HG03571 (cell line): ENCODE results near the gene SLC29A3.

Source experiments
- ATAC-seq: cut with Tn5 transposase; IDR thresholded peaks from one replicate; pipeline ENCODE4 v1.9.1; 2021; ENCODE audit not compliant: unreplicated experiment

SLC29A3 gene

DNA sequence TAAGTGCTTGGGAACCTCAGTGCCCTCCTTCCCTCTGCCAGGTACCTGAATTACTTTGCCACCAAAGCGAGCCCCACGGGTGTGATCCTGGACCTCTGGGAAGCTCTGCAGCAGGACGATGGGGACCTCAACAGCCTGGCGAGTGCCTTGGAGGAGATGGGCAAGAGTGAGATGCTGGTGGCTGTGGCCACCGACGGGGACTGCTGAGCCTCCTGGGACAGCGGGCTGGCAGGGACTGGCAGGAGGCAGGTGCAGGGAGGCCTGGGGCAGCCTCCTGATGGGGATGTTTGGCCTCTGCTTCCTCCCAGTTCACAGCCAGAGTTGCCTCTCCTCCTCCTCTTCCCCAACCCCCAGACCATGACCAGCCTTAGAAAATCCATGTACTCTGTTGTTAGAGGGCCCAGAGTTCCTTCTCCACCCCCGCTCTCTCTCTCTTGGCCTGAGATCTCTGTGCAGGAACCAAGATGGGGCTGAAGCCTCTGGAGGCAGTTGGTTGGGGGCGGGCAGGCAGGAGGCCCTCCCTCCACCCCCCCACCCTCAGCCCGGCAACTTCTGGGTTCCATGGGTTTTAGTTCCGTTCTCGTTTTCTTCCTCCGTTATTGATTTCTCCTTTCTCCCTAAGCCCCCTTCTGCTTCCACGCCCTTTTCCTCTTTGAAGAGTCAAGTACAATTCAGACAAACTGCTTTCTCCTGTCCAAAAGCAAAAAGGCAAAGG, 19.8 kb upstream of the SLC29A3 start:
- ATAC-seq: no peak

DNA sequence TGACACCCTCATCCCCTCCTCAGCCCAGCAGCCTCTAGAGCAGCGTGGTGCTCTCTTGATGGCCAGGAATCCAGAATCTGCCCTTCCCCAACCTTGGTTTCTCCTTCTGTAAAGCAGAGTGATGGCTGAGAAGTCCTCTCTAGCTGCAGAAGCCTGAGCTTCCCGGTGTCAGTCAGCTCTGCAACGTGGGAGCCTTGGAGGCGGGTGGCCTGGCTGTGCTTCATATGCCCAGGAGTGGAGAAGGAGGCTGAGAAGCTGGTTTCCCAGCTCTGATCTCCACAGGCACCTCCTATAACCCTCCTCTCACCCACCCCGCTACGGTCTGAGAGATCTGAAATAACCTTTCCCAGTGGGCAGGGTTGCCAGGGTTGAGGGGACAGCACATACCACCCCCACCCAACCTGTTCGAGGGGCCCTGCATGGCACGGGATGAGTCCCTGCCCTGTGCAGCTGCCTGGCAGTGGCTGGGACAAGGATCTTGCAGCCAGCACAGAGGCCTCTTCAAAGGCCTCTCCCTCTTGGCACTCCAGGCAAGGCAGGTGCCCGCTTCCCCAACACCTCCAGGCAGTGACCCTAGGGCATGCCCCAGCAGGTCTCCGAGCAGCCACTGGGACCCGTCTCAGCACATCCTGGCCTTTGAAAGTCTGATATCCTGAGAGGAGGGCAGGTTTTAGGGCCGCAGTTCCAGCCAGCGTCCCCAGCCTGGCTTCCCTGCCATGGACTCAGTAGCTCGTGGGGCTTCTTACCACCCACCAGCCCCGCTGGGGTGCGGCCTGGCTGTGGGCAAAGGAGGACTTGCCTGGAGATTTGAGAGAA, 18.3 kb upstream of the SLC29A3 start:
- ATAC-seq: no peak

DNA sequence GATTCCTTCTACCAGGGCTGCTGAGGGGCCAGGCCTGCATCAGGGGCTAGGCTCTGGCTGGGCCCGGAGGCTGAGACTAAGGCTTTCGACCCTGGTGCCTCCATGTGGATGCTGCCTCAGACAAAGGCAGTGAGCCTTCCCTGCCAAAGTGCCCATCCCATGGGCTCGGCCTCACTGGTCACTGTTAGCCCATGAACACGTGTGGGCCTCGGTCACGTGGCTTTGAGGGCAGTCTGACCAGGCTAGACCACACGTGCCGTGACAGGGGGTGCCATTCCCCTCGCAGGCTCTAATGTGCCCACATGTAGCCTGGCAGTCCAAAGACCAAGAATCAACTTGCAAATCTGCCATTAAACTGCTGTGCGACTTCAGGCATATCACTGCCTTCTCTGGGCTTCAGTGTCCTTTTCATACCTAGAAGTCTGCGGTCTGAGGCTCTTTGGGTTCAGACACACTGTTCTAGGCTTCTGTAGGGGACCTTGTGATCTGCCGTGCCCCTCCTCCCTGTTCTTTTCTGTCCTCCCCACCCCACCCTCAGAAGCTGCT, 17.6 kb upstream of the SLC29A3 start:
- ATAC-seq: no peak

DNA sequence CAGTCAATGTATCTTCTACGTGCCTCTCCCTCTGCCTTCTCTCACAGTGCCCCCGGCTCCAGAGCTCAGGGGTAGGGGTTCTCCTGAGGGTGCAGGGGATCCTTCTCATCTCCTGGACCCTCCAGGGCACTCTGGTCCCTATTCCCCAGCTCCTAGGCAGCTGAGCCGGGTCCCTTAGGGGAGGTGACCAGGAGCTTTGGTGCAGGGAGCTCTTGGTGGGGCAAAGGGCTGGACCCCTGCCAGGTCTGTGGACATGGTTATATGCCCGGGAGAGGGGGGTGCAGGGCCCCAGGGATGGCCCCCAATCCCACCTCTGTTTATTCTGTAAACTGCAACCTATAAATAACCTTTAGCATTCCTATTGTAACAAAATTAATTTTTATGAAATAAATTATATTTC, 16.6 kb upstream of the SLC29A3 start:
- no peak for ATAC-seq

DNA sequence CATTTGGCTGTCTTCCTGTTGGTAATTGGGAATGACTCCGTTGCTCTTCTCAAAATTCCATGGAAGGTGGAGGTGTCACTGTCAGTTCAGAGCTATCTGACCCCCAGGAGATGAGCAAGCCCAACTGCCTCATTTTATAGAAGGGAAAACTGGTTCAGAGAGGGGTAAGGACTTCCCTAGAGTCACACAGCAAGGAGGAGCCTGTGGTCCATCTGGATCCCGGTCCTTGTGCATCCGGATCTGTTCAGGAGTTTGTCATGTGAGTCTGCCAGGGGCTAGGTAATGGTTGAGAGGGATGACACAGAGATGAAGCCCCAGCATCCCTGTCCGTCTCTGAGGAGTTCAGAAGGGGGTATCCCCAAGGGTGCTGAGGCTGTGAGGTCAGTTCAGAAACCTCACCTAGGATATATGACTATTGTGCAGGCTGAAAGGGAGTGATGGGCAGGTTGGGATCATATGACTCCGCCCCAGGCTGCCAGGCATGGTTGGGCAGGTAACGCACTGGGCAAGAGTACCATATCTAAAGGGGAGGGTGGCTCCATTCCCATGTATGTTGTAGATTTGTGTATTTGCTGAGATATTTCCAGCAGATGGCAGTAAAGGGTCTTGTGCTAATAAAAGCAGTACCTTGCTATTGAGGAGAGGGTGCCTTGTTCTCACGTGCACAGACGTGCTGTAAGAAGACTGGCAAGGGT, 16.0 kb upstream of the SLC29A3 start:
- no peak for ATAC-seq

DNA sequence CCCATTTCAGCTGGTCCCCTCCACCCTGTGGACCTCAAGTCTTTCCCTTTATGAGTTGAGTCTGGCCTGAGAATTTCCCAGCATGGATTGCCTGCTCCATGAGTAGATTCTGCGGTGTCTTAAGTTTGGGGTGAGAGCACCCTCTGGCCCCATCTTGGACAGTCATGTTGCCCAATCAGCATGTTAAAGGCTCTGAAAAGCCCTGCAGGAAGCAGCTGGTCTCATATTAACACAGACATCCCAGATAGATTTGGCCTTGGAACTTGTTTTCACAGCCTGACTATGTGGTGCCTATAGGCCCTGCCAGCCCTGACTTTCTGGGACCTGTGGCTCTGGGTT, 15.5 kb upstream of the SLC29A3 start:
- no peak for ATAC-seq

DNA sequence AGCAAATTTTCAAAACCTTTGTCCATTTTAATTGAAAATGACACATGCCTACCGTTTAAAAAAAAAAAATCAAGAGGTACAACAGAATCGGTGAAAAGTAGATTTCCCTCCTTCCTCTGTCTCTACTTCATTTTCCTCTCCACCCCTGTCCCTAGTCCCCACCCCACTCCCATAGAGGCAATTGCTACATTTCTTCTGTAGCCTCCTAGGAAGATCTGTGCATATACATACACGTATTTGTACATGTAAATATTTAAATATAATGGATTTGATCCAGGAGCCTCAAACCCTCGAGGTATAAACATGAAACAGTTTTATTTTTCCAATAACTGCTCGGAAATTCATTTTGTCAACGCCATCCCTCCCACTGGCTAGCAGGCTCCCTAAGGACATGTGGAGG, 14.1 kb upstream of the SLC29A3 start:
- ATAC-seq: no peak

DNA sequence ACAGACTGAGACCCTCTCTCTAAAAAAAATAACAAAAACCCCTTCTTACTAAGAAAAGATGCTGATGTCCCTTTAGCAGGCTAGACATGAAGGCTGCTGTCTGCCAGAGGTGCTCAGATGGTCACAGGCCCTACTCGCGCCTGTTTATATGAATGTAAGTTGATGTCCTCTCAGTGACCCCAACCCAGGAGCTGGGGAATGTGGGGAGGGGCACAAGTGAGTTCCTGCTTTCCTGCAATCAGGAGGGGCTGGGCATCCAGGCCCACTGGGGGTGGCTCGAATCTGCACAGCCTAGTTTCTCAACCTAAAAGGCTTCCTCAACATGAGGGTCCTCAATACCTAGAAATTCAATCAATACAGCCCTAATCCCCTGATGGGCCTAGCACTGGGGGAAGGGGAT, 12.1 kb upstream of the SLC29A3 start:
- no peak for ATAC-seq

DNA sequence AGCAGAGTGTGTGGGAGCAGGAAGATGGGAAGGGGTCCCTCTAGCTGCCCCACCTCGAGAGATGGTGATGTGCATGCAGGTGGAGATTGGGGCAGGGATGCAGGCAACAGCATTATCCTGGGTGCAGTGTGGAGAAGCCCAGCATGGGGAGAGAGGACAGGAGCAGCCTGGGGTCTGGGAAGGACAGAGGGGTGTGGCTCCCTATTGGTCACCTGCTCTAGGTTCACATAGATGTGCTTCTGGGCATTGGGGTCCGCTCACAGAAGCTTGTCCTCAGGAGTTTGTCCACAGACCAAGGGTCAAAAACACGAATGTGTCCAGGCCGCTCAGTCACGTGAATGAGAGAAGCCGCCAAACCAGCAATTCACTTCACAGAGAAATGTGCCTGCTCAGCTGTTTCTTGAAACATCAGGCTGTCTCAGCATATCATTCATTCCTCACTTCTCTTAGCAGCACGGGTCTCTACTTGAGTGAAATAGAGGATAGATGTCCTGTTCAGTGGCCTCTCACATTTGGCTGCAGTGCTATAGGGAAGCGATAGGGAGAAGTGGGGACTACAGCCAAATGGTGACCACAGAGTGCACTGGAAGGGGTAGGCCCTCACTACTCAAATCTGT, 11.5 kb upstream of the SLC29A3 start:
- no peak for ATAC-seq

DNA sequence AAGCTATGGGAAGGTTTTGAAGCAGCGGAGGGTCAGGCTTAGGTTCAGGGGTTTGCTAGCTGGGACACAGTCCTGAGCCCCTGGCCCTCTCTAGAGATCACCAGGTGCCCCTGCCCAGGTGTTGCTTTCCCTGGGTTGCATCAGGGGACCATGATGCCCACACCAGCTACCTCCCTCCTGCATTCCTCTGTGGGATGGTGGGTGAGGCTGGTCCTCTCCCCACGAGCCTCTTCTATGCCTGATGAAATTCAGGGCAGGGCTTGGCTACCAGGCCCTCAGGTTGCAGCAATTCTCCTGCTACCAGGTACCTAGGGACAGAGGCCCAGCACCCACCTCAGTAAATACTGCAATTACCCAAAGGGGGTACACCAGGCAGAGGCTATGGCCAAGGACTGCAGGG, 10.8 kb upstream of the SLC29A3 start:
- no peak for ATAC-seq

DNA sequence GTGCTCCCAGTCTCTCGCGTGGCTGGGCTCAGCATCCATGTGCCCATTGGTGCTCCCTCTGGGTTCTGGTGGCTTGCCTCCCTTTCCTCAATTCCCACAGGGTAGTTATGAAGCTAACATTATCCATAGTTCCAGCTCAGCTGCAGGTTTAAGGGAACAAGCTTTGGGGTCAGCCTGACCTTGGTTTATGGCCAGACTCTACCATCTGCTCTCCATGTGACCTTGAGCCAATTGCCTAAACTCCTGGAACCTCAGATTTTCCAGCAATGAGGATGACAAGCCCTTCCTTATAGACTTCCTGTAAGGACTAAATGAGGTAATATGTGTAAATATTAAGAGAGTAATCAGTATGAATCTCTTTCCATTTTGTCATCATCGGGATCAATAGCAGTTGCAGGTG, 10.1 kb upstream of the SLC29A3 start:
- no peak for ATAC-seq

DNA sequence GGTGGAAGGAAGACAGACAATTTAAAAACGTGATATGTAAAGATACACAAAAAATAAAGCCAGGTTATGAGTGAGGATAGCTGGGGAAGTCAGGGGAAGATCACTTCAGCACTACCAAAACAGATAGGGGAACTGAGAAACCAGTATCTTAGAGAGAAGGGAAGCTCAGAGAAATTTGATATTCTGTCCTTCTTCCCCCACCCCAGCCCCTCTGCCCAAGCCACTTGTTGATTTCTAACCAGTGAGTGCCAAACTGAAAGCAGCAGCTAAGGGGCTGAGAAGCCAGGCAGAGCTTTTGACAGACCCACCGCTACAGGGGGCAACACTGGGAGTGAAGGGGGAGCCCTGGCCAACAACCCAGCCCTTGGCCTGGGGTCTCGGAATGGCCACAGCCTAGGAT, 9.1 kb upstream of the SLC29A3 start:
- ATAC-seq: no peak

DNA sequence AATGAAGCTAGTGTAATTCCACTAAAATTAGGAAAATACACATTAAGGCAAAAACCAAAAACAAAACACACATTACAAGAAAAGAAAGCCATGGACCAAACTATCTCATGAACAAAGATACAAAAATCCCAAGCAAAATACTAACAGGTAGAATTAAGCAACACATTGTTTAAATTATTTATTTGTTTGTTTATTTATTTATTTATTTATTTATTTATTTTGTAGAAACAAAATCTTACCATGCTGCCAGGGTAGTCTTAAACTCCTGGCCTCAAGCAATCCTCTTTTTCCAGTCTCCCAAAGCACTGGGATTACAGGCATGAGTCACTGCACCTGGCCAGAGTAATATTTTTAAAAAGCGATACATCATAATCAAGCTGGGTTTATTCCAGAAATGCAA, 6.8 kb upstream of the SLC29A3 start:
- ATAC-seq: no peak

DNA sequence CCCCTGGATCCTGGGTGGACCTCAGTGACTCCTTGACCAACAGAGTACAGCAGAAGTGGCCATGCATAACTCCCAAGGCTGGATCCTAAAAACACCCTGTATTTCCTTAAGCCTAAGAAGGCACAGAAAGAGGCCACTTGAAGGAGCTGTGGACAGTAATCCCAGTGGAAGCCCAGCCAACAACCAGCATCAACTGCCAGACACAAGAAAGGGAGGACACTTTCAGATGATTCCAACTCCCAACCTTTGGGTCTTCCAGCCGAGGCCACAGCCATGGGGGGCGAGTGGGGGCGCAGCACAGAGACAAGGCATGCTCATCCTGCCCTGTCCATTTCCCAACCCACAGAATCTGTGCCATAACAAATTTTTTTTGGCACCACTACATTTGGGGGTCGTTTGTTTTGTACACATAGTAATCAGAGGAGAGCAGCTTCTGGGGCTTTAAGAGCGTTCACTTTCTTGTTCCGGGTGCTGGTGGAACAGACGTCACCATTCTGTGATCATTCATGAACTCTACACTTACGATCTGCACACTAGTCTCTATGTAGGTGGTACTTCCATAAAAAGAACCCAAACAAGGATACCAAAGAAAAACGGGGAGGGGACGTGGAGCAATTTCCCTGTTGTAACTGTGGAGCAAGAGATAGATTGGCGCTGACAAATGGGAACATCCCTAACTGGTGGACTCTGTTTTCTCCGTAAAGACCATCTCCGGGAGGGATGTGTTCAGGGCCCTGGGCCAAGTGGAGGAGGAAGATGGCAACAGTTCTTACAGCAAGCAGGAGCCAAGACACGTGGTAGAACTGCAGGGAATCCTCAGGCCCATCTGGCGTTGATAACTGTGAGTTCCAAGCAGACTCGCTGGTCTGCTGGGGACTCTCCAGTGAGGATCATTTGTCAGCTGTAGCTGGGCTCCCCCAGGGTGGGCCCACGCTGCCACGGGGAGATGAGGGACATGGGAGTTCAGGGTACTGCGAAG, 6.0 kb upstream of the SLC29A3 start:
- no peak for ATAC-seq

DNA sequence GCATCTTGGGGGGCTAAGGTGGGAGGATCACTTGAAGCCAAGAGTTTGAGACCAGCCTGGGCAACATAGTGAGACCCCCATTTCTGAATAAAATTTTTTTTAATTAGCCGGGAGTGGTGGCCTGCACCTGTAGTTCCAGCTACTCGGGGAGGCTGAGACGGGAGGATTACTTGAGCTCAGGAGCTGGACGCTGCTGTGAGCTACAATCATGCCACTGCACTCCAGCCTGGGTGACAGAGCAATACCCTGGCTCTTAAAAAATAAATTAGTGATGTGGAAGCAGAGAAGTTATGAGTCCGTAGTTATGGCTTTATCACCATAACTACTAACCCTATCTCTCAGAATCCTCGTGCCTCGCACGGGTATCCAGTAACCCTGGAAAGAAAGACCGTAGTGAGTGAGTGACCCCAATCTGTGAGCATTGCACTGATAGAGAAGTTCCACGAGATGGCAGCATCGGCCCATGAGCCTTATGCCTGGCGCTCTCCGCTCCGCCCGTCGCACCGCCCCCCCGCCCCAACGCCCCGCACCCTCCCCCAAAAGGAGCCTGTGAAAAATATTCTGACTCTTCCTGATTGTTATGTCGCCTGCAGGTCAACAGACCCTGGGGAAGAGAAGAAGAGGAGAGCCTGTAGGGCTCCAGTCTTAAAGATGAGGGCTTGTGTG, 4.9 kb upstream of the SLC29A3 start:
- ATAC-seq: no peak

DNA sequence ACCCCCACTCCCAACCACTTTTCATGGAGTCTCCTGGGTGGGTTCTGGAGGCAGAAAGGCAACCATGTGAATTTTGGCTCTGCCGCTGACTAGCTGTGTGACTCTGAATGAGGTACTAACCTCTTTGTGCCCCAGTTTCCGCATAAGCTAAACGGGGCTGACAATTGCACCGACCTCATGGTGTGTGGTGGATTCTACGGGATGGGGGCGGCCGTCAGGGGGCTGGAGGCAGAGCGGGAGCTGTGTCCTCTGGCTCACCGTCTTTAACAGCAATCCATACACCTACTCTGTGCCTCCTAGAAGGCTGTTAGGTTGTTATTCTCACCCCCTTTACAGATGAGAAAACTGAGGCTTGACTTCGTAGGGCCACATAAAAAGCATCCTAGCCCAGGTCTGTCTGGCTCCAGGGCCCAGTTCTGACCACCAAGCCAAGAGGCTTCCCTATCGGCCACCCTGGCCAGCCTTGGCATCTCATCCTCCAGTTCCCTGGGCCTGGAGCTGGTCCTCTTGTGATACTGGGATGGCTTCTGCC, 4.3 kb upstream of the SLC29A3 start:
- no peak for ATAC-seq

DNA sequence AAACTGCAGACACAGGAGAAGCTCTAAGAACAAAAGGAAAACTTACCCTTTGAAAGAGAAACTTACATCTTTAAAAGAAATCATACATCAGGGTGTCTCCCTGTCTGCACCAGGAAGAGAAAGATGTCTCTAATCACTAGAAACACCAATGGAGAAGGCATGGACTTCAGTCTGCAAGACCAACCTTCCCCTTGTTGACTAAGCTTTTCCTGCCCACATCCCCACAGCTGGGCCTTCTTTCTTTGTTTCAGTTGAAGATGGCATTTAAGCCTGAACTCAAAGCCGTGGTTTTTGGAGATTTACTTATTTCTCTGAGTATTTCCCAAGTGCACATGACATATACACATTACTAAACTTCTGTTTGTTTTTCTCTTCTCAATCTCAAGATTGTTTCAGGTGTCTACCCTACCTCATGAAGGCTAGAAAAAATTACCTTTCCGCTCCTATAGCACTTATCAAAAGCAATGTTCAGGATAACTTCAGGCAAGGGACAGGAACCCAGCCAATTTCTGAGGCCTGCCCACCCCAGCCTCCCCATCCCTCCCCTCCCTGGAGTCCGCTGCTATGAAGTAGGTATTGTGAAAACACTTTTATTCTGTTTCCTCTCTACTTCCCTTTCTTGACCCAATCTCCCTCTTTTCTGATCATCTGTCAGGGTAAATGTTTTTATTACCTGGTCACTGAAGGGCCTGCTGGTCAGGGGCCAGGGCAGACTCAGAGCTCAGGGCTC, 2.8 kb upstream of the SLC29A3 start:
- no peak for ATAC-seq

DNA sequence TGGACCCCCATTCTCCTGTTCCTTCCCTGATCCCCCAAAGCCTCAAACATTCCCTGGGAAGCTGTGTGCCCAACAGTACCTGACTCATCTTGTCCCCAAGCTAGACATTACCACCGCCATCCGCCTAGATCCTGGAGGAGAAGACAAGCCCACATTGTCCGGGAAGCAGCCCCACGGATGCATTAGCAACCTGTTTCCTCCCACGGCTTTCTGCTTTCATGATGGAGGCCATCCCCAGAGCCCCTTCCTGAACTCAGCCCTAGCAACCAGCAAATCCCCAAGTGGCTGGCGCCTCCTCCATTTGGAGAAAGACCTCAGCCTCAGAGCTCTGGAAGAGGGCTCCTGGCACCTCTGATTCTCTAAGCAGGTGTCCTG, 2.3 kb upstream of the SLC29A3 start:
- ATAC-seq: no peak

DNA sequence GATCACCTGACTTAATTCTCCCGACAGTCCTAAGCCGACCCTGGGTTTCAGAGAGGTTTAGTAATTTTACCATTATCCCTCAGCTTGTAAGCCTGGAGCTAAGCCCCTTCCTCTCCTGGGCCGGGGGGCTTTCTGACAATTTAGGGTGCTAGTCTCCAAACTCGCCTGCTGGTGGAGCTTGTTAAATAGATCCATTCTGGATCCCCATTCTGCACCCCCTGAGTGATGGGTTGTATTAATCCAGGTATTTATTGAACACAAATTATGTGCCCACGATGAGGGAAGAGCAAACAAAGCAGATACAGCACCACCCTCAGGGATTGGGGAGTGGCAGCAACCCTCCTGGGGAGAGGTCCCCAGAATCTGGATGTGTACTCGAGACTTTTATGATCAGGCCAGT, 1.3 kb upstream of the SLC29A3 start:
- ATAC-seq: no peak
